Breast epithelium (tissue), 3 donors: ENCODE data around the gene FOXRED2.

Experiments
- POLR2AphosphoS5 ChIP-seq, 3 donors: sonication (generic); formaldehyde crosslinking; IDR thresholded peaks; one replicate each; pipeline ENCODE4 v1.6.1; 2017; ENCODE audit warnings: antibody characterized with exemption in 3 of 3
- TF ChIP-seq, protein P1 (sequence below), 3 donors: fragments of 450-650 bp; IDR thresholded peaks; one replicate each; pipeline ENCODE4 v1.5.1; 2016 to 2017; ENCODE audit warnings: antibody characterized with exemption in 3 of 3, mild to moderate bottlenecking in 3 of 3, moderate library complexity in 3 of 3

GRCh38 chr22:36514766-36515165 lies 7.9 kb upstream of the FOXRED2 start:
- no peak for TF ChIP-seq POLR2AphosphoS5 (IDR thresholded peaks at IDR 0.05)
- TF ChIP-seq, protein P1, sequence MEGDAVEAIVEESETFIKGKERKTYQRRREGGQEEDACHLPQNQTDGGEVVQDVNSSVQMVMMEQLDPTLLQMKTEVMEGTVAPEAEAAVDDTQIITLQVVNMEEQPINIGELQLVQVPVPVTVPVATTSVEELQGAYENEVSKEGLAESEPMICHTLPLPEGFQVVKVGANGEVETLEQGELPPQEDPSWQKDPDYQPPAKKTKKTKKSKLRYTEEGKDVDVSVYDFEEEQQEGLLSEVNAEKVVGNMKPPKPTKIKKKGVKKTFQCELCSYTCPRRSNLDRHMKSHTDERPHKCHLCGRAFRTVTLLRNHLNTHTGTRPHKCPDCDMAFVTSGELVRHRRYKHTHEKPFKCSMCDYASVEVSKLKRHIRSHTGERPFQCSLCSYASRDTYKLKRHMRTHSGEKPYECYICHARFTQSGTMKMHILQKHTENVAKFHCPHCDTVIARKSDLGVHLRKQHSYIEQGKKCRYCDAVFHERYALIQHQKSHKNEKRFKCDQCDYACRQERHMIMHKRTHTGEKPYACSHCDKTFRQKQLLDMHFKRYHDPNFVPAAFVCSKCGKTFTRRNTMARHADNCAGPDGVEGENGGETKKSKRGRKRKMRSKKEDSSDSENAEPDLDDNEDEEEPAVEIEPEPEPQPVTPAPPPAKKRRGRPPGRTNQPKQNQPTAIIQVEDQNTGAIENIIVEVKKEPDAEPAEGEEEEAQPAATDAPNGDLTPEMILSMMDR (IDR thresholded peaks at IDR 0.05), result no peak
